22Rv1 (cell line): ENCODE results near the gene HOXB4.

Source experiments
- CTCF ChIP-seq: fragments of 450-650 bp; IDR thresholded peaks from 2 replicates; pipeline ENCODE4 v1.5.1; 2017; ENCODE audit warnings: mild to moderate bottlenecking
- ZFX ChIP-seq: fragments of 450-650 bp; IDR thresholded peaks from 2 replicates; pipeline ENCODE4 v1.6.1; 2017; ENCODE audit warnings: antibody characterized with exemption, borderline replicate concordance

- TF ChIP-seq CTCF (no peak), ZFX (no peak)
These were observed 13.3 kb upstream of the HOXB4 start for GRCh38 chr17:48591255-48592056.
